Mesodermal cell (in vitro differentiated cells): ENCODE data around the gene ZNF559.
"Not testable (repeated sequence)": the region's sequence is repeated elsewhere in the genome, so short reads cannot be mapped to it uniquely, and the experiment has no call there.

Source experiments
- H3K27ac ChIP-seq: 2 replicates; pipeline ENCODE4 v1.7.0; 2013; ENCODE audit warnings: mild to moderate bottlenecking, low read depth, low read length, moderate library complexity; ENCODE audit not compliant: severe bottlenecking
- H3K36me3 ChIP-seq: 2 replicates; pipeline ENCODE4 v1.7.1; 2013; ENCODE audit warnings: mild to moderate bottlenecking, low read length, moderate library complexity; ENCODE audit not compliant: control insufficient read depth, insufficient read depth
- H3K4me1 ChIP-seq: one replicate; pipeline ENCODE4 v1.7.1; 2013; ENCODE audit warnings: mild to moderate bottlenecking, low read length; ENCODE audit not compliant: insufficient read depth, control insufficient read depth, poor library complexity, severe bottlenecking
- H3K4me3 ChIP-seq: 2 replicates; pipeline ENCODE4 v1.7.0; 2013; ENCODE audit warnings: low read length, control low read depth, mild to moderate bottlenecking; ENCODE audit not compliant: insufficient read depth, poor library complexity, severe bottlenecking; ENCODE audit errors: extremely low read depth
- H3K9me3 ChIP-seq: 2 replicates; pipeline ENCODE4 v1.7.1; 2013; ENCODE audit warnings: mild to moderate bottlenecking, low read length, moderate library complexity; ENCODE audit not compliant: control insufficient read depth
- WGBS, 2 experiments: methylation state at CpG; one replicate each; pipeline ENCODE4 v1.1.5; 2013; ENCODE audit warnings: missing lambda C conversion rate in 2 of 2; ENCODE audit not compliant: insufficient coverage in 2 of 2; 5-methylcytosine and 5-hydroxymethylcytosine counted together

ZNF559 gene

GRCh38 chr19:9321338-9321737 is 2.6 kb upstream of the ZNF559 start:
- Histone ChIP-seq H3K4me1 (no peaks in the 10 kb centered on the region), H3K27ac (no peak overlapping the region), H3K4me3 (no peak overlapping the region), H3K36me3 (peaks cover 17% of the 10 kb centered on the region), H3K9me3 (peaks cover 29% of the 10 kb centered on the region)
- WGBS, 2 experiments, result 91 to 93% methylated on average over 13 to 15 of the region's 23 CpGs

- H3K4me3 ChIP-seq, H3K4me1 ChIP-seq, H3K27ac ChIP-seq: not testable (repeated sequence)
- H3K9me3 ChIP-seq, result peaks cover 29% of the 10 kb centered on the region
- 98% methylated on average over 7 of the region's 14 CpGs for WGBS, 2 experiments
- H3K36me3 ChIP-seq, result peaks cover 18% of the 10 kb centered on the region
These were observed 2.2 kb upstream of the ZNF559 start for GRCh38 chr19:9321756-9322155.

DNA sequence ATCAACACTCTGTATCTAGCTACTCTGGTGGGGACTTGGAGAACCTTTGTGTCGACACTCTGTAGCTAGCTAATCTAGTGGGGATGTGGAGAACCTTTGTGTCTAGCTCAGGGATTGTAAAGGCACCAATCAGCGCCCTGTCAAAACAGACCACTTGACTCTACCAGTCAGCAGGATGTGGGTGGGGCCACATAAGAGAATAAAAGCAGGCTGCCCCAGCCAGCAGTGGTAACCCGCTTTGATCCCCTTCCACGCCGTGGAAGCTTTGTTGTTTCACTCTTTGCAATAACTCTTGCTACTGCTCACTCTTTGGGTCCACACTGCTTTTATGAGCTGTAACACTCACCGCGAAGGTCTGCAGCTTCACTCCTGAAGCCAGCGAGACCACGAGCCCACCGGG is 1.8 kb upstream of the ZNF559 start:
- not testable (repeated sequence) for H3K4me3 ChIP-seq, H3K27ac ChIP-seq, H3K4me1 ChIP-seq
- Histone ChIP-seq H3K9me3 (peaks cover 29% of the 10 kb centered on the region), H3K36me3 (peaks cover 18% of the 10 kb centered on the region)
- 92% methylated on average over 4 to 9 of the region's 10 CpGs for WGBS, 2 experiments

DNA sequence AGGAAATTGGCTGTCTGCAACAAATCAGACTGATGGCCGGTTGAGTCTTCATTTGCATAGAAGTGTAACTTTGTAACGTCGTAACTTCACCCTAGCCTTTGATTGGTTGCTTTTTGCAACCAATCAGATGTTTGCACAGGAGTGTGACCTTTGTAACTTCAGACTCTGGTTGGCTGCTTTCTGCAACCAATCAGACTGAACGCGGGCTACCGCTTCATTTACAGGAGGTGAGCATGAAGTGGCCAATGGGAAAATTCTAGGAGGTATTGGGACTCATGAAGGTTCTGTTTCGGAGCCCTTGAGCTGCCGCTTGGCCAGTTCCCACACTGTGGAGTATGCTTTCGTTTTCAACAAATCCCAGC is 441 bp upstream of the ZNF559 start:
- WGBS, 2 experiments, result 64 to 80% methylated on average over 8 to 9 of the region's 9 CpGs
- peaks cover 26% of the 10 kb centered on the region for H3K36me3 ChIP-seq
- peak overlapping the region; percentile 80 for H3K27ac ChIP-seq
- no peaks in the 10 kb centered on the region for H3K4me1 ChIP-seq
- peak overlapping the region; percentile 76 for H3K4me3 ChIP-seq
- H3K9me3 ChIP-seq, result peaks cover 29% of the 10 kb centered on the region

DNA sequence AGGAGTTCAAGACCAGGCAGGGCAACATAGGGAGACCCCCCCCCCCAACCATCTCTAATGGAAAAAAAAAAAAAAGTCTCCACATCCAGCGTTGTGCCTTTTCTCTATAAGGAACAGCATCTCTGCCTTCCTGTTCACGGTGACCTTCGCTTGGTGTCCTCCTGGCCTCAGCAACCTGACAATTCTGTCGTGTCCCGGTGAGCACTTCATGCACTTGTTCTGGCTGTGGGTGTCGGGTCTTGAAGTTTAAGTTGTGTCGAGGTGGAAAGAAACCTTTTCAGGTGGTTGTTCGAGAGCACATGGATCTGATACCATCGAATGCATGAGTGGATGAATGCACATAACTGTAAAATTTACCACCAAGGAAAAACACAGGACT is 594 bp downstream of the ZNF559 start:
- Histone ChIP-seq H3K36me3 (peaks cover 31% of the 10 kb centered on the region), H3K4me1 (no peaks in the 10 kb centered on the region), H3K9me3 (peaks cover 30% of the 10 kb centered on the region), H3K4me3 (peak overlapping the region; percentile 76), H3K27ac (peak overlapping the region; percentile 80)
- 78 to 81% methylated on average over 4 to 6 of the region's 9 CpGs for WGBS, 2 experiments

DNA sequence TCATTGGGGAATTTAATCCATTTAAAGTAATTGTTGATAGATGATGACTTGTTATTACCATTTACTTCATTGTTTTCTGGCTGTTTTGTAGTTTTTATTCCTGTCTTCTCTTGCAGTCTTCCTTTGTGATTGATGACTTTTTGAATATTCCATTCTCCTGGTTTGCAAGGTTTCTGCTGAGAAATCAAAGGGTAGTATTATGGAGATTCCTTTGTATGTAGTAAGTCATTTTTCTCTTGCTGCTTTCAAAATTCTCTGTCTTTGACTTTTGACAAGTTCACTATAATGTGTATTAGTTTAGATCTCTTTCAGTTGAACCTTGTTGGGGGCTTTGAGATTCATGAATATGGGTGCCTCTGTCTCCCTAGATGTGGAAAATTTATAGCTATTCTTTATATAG is 6.0 kb downstream of the ZNF559 start:
- peaks cover 41% of the 10 kb centered on the region for H3K9me3 ChIP-seq

DNA sequence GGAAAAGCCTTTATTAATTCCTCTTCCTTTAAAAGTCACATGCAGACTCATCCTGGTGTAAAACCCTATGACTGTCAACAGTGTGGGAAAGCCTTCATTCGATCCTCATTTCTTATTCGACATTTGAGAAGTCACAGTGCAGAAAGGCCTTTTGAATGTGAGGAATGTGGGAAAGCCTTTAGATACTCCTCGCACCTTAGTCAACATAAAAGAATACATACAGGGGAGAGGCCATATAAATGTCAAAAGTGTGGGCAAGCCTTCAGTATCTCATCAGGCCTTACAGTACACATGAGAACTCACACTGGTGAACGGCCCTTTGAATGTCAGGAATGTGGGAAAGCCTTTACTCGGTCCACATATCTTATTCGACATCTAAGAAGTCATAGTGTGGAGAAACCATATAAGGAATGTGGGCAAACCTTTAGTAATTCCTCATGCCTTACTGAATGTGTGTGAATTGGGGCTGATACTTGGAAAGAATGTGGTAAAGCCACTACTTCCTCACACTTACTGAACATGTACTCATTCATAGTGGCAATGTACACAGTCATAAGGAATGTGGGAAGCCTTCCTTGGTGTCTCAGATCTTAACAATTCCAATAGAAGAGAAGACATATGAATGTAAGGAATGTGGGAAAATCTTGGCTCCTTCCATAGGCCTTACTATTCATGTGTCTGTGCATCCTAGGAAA is 18.8 kb downstream of the ZNF559 start:
- WGBS, 2 experiments, result 97% methylated on average over 5 of the region's 6 CpGs; no CpG with 5 or more reads in 1 of the 2 experiments
- H3K36me3 ChIP-seq, result peaks cover 63% of the 10 kb centered on the region

More for the DNA sequence above, 6.0 kb downstream of the ZNF559 start:
- Histone ChIP-seq H3K4me1 (no peaks in the 10 kb centered on the region), H3K27ac (no peak overlapping the region), H3K36me3 (peaks cover 59% of the 10 kb centered on the region), H3K4me3 (no peak overlapping the region)

GRCh38 chr19:9345005-9345404 is 21.0 kb downstream of the ZNF559 start:
- H3K4me3 ChIP-seq, result no peak overlapping the region
- no peak overlapping the region for H3K27ac ChIP-seq
- peaks cover 79% of the 10 kb centered on the region for H3K9me3 ChIP-seq
- peaks cover 48% of the 10 kb centered on the region for H3K36me3 ChIP-seq
- 100% methylated on average over 1 of the region's 2 CpGs; no CpG with 5 or more reads in 1 of the 2 experiments for WGBS, 2 experiments
- H3K4me1 ChIP-seq, result no peaks in the 10 kb centered on the region

More for the DNA sequence above, 18.8 kb downstream of the ZNF559 start:
- Histone ChIP-seq H3K27ac (no peak overlapping the region), H3K4me3 (no peak overlapping the region), H3K4me1 (no peaks in the 10 kb centered on the region), H3K9me3 (peaks cover 80% of the 10 kb centered on the region)

- Histone ChIP-seq H3K9me3 (peaks cover 71% of the 10 kb centered on the region), H3K4me1 (no peaks in the 10 kb centered on the region), H3K36me3 (peaks cover 30% of the 10 kb centered on the region), H3K4me3 (no peak overlapping the region), H3K27ac (no peak overlapping the region)
- WGBS, 2 experiments, result 92 to 96% methylated on average over 2 to 3 of the region's 3 CpGs
These were observed 24.3 kb downstream of the ZNF559 start for GRCh38 chr19:9348253-9348652.

GRCh38 chr19:9348671-9349070 is 24.7 kb downstream of the ZNF559 start:
- Histone ChIP-seq H3K4me3 (no peak overlapping the region), H3K4me1 (no peaks in the 10 kb centered on the region), H3K36me3 (peaks cover 26% of the 10 kb centered on the region), H3K27ac (no peak overlapping the region), H3K9me3 (peaks cover 67% of the 10 kb centered on the region)
- 88 to 97% methylated on average over 21 to 22 of the region's 22 CpGs for WGBS, 2 experiments

DNA sequence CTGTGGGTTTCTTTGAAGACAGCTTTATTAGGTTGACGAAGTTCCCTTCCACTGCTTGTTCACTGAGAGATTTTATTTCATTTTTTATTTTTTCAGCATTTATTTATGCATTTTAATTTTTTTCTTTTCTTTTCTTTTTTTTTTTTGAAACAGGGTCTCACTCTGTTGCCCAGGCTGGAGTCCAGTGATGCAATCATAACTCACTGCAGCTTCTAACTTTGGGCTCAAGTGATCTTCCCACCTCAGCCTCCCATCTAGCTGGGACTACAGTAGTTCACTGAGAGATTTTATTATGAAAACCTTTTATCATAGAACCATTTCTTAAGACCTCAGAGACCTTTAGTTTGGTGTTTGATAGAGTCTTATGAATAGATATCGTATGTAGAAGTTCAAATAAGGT is 28.5 kb downstream of the ZNF559 start:
- Histone ChIP-seq H3K4me1 (no peaks in the 10 kb centered on the region), H3K36me3 (peaks cover 24% of the 10 kb centered on the region), H3K9me3 (peaks cover 45% of the 10 kb centered on the region), H3K27ac (no peak overlapping the region), H3K4me3 (no peak overlapping the region)
- no CpG with 5 or more reads among the region's 2 CpGs for WGBS, 2 experiments
